ENCODE results near the gene LUZP2. TPM values are rescaled to one million over a fixed set of nuclear protein-coding genes. Genes with fewer than 3 reads are reported as not detected.

Gene LUZP2
- polyA plus RNA-seq, 1 of the 3 experiments (the other 2 are of a cell fraction) = 0.03 TPM

DNA sequence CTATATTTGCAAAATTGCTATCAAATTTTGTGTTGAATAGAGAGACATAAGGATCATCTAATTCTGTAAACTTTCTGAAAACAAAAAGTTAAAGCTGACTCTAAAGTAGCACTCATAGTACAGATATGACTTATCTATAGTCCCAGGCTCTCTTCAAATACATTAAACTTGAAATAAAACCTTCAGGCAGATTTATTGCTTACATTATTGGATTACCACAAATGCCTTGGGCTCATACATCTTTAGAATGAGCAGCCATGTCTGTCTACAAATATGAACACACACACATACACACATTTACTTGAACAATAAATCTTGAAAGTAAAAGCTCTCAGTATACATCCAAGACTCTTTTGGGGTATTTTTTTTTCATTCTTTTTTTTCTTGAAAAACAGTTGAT lies 207.9 kb downstream of the LUZP2 start:
- Histone ChIP-seq H3K27ac (ENCODE audit: low read depth in 2 of 2, low read length in 1 of 2) (no peak overlapping the region), H3K79me2 (ENCODE audit: insufficient read depth) (no peaks in the 10 kb centered on the region), H3K9me2 (no peaks in the 10 kb centered on the region), H3K9ac (no peak overlapping the region), H3F3A (replicated peaks; ENCODE audit: insufficient read depth) (no peaks in the 10 kb centered on the region), H3K4me2 (no peak overlapping the region), H3K9me3 (no peaks in the 10 kb centered on the region), H3K36me3 (replicated peaks in 1 of 2; ENCODE audit: control insufficient read depth in 1 of 2, insufficient read depth in 2 of 2, low read length in 1 of 2) (no peaks in the 10 kb centered on the region), H2AFZ (ENCODE audit: low read depth) (no peak overlapping the region), H3K4me3 (ENCODE audit: low read depth in 2 of 2, low read length in 1 of 2) (no peak overlapping the region), H3K4me1 (ENCODE audit: control insufficient read depth in 1 of 2, insufficient read depth in 2 of 2, low read depth in 1 of 2, low read length in 1 of 2) (no peaks in the 10 kb centered on the region), H3K27me3 (ENCODE audit: insufficient read depth) (no peaks in the 10 kb centered on the region), H4K20me1 (ENCODE audit: insufficient read depth) (no peaks in the 10 kb centered on the region)
- no peak for TF ChIP-seq SIN3A (IDR thresholded peaks at IDR 0.05; ENCODE audit: borderline replicate concordance, low read depth, low read length)
- TF ChIP-seq POLR2AphosphoS5 (IDR thresholded peaks at IDR 0.05; ENCODE audit: low read depth, low read length) = no peak
- no peak for TF ChIP-seq GATA2 (CRISPR knock-in tag; IDR thresholded peaks at IDR 0.05)
- TF ChIP-seq FOSL2 (IDR thresholded peaks at IDR 0.05; ENCODE audit: borderline replicate concordance, low read depth) = no peak
- no peak for TF ChIP-seq RXRA (IDR thresholded peaks at IDR 0.05; ENCODE audit: borderline replicate concordance, low read depth)
- TF ChIP-seq, protein P1, sequence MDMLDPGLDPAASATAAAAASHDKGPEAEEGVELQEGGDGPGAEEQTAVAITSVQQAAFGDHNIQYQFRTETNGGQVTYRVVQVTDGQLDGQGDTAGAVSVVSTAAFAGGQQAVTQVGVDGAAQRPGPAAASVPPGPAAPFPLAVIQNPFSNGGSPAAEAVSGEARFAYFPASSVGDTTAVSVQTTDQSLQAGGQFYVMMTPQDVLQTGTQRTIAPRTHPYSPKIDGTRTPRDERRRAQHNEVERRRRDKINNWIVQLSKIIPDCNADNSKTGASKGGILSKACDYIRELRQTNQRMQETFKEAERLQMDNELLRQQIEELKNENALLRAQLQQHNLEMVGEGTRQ (IDR thresholded peaks at IDR 0.05; ENCODE audit: borderline replicate concordance, low read depth, low read length) = no peak
- no peak for TF ChIP-seq TAF1 (IDR thresholded peaks at IDR 0.05; ENCODE audit: borderline replicate concordance, low read depth, low read length)
- CTCF ChIA-PET = no interaction called here
- POLR2A ChIA-PET = no interaction called here
- DNase-seq = no peak

DNA sequence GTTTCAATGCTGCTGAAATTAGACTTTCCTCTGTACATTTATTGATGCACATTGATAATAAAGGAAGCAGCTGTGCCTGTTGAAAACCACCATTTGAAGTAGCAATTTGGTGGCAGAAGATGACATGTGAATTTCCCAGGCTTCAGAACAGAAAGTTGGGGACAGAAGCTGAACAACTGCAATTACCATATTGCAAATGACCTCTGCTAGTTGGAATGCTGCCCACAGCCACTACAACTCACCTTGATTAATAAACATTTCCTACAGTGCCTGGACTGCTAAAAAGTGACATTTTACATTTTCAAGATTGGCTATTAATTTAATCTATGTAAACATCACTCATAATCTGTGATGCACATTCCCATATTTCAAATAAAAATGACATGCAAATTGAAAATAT lies 208.6 kb downstream of the LUZP2 start:
- no peak overlapping the region for H2AFZ ChIP-seq (ENCODE audit: low read depth)

DNA sequence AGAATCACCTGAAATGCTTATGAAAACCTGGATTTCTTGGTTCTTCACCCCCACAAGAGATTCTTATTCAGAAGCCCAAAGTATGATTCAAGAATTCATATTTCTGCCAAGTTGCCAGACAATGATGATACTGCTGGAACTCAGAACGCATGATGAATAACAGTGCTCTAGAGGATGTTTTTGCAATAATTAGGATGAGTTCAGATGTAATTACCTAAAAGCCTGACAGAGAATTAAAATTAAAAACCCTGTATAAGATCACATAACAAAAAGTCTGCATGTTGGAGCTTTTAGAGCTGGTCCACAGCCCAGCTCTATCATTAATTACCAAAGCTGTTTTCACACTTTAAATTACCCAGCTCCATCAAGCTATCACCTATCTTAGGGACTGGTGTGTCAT lies 211.8 kb downstream of the LUZP2 start:
- POLR2A ChIA-PET = no interaction called here
- Histone ChIP-seq H3K4me3 (ENCODE audit: low read depth in 2 of 2, low read length in 1 of 2) (no peak overlapping the region), H2AFZ (ENCODE audit: low read depth) (no peak overlapping the region), H4K20me1 (ENCODE audit: insufficient read depth) (no peaks in the 10 kb centered on the region), H3K27me3 (ENCODE audit: insufficient read depth) (no peaks in the 10 kb centered on the region), H3K4me2 (no peak overlapping the region), H3K9me3 (no peaks in the 10 kb centered on the region), H3K4me1 (ENCODE audit: control insufficient read depth in 1 of 2, insufficient read depth in 2 of 2, low read depth in 1 of 2, low read length in 1 of 2) (no peaks in the 10 kb centered on the region), H3K79me2 (ENCODE audit: insufficient read depth) (no peaks in the 10 kb centered on the region), H3K9me2 (no peaks in the 10 kb centered on the region), H3F3A (replicated peaks; ENCODE audit: insufficient read depth) (no peaks in the 10 kb centered on the region), H3K27ac (ENCODE audit: low read depth in 2 of 2, low read length in 1 of 2) (no peak overlapping the region), H3K9ac (no peak overlapping the region), H3K36me3 (replicated peaks in 1 of 2; ENCODE audit: control insufficient read depth in 1 of 2, insufficient read depth in 2 of 2, low read length in 1 of 2) (no peaks in the 10 kb centered on the region)
- CTCF ChIA-PET = no interaction called here
- DNase-seq = no peak
- no peak for TF ChIP-seq ELF1 (IDR thresholded peaks at IDR 0.05)
- no peak for TF ChIP-seq POLR2AphosphoS5 (IDR thresholded peaks at IDR 0.05; ENCODE audit: low read depth, low read length)
- TF ChIP-seq TEAD4 (IDR thresholded peaks at IDR 0.05; ENCODE audit: borderline replicate concordance, insufficient read depth) = no peak
- no peak for TF ChIP-seq TCF12 (IDR thresholded peaks at IDR 0.05)
- TF ChIP-seq MXI1 (IDR thresholded peaks at IDR 0.05; ENCODE audit: low read depth, low read length) = no peak
- TF ChIP-seq FOXM1 (IDR thresholded peaks at IDR 0.05; ENCODE audit: low read depth) = no peak
- no peak for TF ChIP-seq TAF1 (IDR thresholded peaks at IDR 0.05; ENCODE audit: borderline replicate concordance, low read depth, low read length)
- no peak for TF ChIP-seq FOSL2 (IDR thresholded peaks at IDR 0.05; ENCODE audit: borderline replicate concordance, low read depth)
- no peak for TF ChIP-seq FOXJ3 (CRISPR knock-in tag; IDR thresholded peaks at IDR 0.05)
- TF ChIP-seq, protein P2, sequence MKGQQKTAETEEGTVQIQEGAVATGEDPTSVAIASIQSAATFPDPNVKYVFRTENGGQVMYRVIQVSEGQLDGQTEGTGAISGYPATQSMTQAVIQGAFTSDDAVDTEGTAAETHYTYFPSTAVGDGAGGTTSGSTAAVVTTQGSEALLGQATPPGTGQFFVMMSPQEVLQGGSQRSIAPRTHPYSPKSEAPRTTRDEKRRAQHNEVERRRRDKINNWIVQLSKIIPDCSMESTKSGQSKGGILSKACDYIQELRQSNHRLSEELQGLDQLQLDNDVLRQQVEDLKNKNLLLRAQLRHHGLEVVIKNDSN (IDR thresholded peaks at IDR 0.05; ENCODE audit: borderline replicate concordance, low read depth) = no peak
- TF ChIP-seq RCOR1 (IDR thresholded peaks at IDR 0.05; ENCODE audit: low read length) = no peak
- TF ChIP-seq RFX5 (IDR thresholded peaks at IDR 0.05; ENCODE audit: low read length) = no peak
- TF ChIP-seq CHD2 (IDR thresholded peaks at IDR 0.05; ENCODE audit: low read length, partially characterized antibody) = no peak
- TF ChIP-seq YY1 (IDR thresholded peaks at IDR 0.05; ENCODE audit: low read depth) = no peak
- TF ChIP-seq SMC3 (IDR thresholded peaks at IDR 0.05; ENCODE audit: low read depth, low read length) = no peak
- TF ChIP-seq NFIC (IDR thresholded peaks at IDR 0.05; ENCODE audit: borderline replicate concordance) = no peak
- no peak for TF ChIP-seq MEF2A (IDR thresholded peaks at IDR 0.05; ENCODE audit: borderline replicate concordance, low read depth)
- TF ChIP-seq EP300 (IDR thresholded peaks at IDR 0.05; ENCODE audit: borderline replicate concordance in 1 of 2, low read depth in 1 of 2, low read length in 1 of 2) = no peak
- WGBS (ENCODE audit: low lambda C conversion rate) = 67% methylated on average over 1 of the region's 1 CpG

More for the DNA sequence above, 208.6 kb downstream of the LUZP2 start:
- no peak overlapping the region for H3K4me2 ChIP-seq
- no peaks in the 10 kb centered on the region for H3K9me3 ChIP-seq
- H3K27me3 ChIP-seq (ENCODE audit: insufficient read depth) = no peaks in the 10 kb centered on the region
- no peak overlapping the region for H3K4me3 ChIP-seq (ENCODE audit: low read depth in 2 of 2, low read length in 1 of 2)
- no peaks in the 10 kb centered on the region for H3F3A ChIP-seq (replicated peaks; ENCODE audit: insufficient read depth)
- H3K9ac ChIP-seq = no peak overlapping the region
- no peaks in the 10 kb centered on the region for H4K20me1 ChIP-seq (ENCODE audit: insufficient read depth)
- POLR2A ChIA-PET = no interaction called here
- no peak for TF ChIP-seq EZH2phosphoT487 (IDR thresholded peaks at IDR 0.05; ENCODE audit: borderline replicate concordance, low read depth)
- CTCF ChIA-PET = no interaction called here
- H3K36me3 ChIP-seq (replicated peaks in 1 of 2; ENCODE audit: control insufficient read depth in 1 of 2, insufficient read depth in 2 of 2, low read length in 1 of 2) = no peaks in the 10 kb centered on the region
- H3K27ac ChIP-seq (ENCODE audit: low read depth in 2 of 2, low read length in 1 of 2) = no peak overlapping the region
- DNase-seq = no peak
- H3K4me1 ChIP-seq (ENCODE audit: control insufficient read depth in 1 of 2, insufficient read depth in 2 of 2, low read depth in 1 of 2, low read length in 1 of 2) = no peaks in the 10 kb centered on the region
- no peaks in the 10 kb centered on the region for H3K79me2 ChIP-seq (ENCODE audit: insufficient read depth)
- H3K9me2 ChIP-seq = no peaks in the 10 kb centered on the region

All from SK-N-SH (cell line).